GM21381 (cell line): ENCODE data around the gene FOXC2.

ENCODE experiments used
- ATAC-seq: cut with Tn5 transposase; IDR thresholded peaks from one replicate; pipeline ENCODE4 v1.9.1; 2021; ENCODE audit warnings: mild to moderate bottlenecking, moderate library complexity; ENCODE audit not compliant: unreplicated experiment

FOXC2 gene

GRCh38 chr16:86566601-86566965, at the start of gene FOXC2:
FOXC2 (plus strand) TSS chr16:86566829; CDS start chr16:86567336, 507 bp downstream.
- ATAC-seq = no peak

GRCh38 chr16:86517033-86517432, 49.6 kb upstream of the FOXC2 start:
- ATAC-seq = no peak

- ATAC-seq = no peak
Observed at GRCh38 chr16:86517652-86518258, 48.9 kb upstream of the FOXC2 start.

- ATAC-seq = no peak
Observed at GRCh38 chr16:86519007-86519648, 47.5 kb upstream of the FOXC2 start.

GRCh38 chr16:86519649-86520316, 46.8 kb upstream of the FOXC2 start:
- ATAC-seq = no peak

- no peak for ATAC-seq
Observed at GRCh38 chr16:86520317-86521210, 46.1 kb upstream of the FOXC2 start.

GRCh38 chr16:86521236-86522197, 45.1 kb upstream of the FOXC2 start:
- no peak for ATAC-seq

- ATAC-seq = no peak
Observed at GRCh38 chr16:86522634-86523033, 44.0 kb upstream of the FOXC2 start.

- ATAC-seq = no peak
Observed at GRCh38 chr16:86523166-86523740, 43.4 kb upstream of the FOXC2 start.

- no peak for ATAC-seq
Observed at GRCh38 chr16:86524029-86524428, 42.6 kb upstream of the FOXC2 start.

- ATAC-seq = no peak
Observed at GRCh38 chr16:86525696-86526095, 40.9 kb upstream of the FOXC2 start.

GRCh38 chr16:86527366-86527765, 39.3 kb upstream of the FOXC2 start:
- no peak for ATAC-seq

- ATAC-seq = no peak
Observed at GRCh38 chr16:86528061-86528929, 38.3 kb upstream of the FOXC2 start.

- ATAC-seq = no peak
Observed at GRCh38 chr16:86529160-86529559, 37.5 kb upstream of the FOXC2 start.

GRCh38 chr16:86530251-86531190, 36.1 kb upstream of the FOXC2 start:
- no peak for ATAC-seq

- ATAC-seq = no peak
Observed at GRCh38 chr16:86531191-86531545, 35.5 kb upstream of the FOXC2 start.

- ATAC-seq = no peak
Observed at GRCh38 chr16:86531641-86532525, 34.7 kb upstream of the FOXC2 start.
